Activated CD8-positive, alpha-beta T cell treated with anti-CD3 and anti-CD28 coated beads for 36 hours (primary cell): ENCODE results near the gene RNF187. TPM values are rescaled to one million over a fixed set of nuclear protein-coding genes. Genes with fewer than 3 reads are reported as not detected.

Source experiments
- ATAC-seq: fragments of 200-7000 bp; cut with Tn5 transposase; one replicate; pipeline ENCODE4 v1.10.0; 2021; ENCODE audit warnings: mild to moderate bottlenecking, moderate library complexity
- CTCF ChIA-PET: fragments of 350-600 bp; sonication (Branson Sonifier 250); formaldehyde crosslinking; loops from one replicate; lab custom pipeline; 2021; ENCODE audit warnings: antibody characterized with exemption; lab: Charles Lee
- POLR2A ChIA-PET: fragments of 350-600 bp; sonication (Branson Sonifier 250); formaldehyde crosslinking; loops from one replicate; lab custom pipeline; 2021; ENCODE audit warnings: antibody characterized with exemption; lab: Charles Lee
- DNase-seq: peaks from one replicate; pipeline ENCODE4 v3.0.0-alpha.2; 2020
- H3K27ac Mint-ChIP-seq: one replicate; pipeline ENCODE4 v1.8.0; 2021; ENCODE audit warnings: mild to moderate bottlenecking, mixed read lengths
- H3K27me3 Mint-ChIP-seq: one replicate; pipeline ENCODE4 v1.8.0; 2021; ENCODE audit warnings: mixed read lengths
- H3K36me3 Mint-ChIP-seq: one replicate; pipeline ENCODE4 v1.8.0; 2021; ENCODE audit warnings: low read depth, mixed read lengths
- H3K4me1 Mint-ChIP-seq: one replicate; pipeline ENCODE4 v1.8.0; 2021; ENCODE audit warnings: low read depth, mixed read lengths
- H3K4me3 Mint-ChIP-seq: one replicate; pipeline ENCODE4 v1.8.0; 2021; ENCODE audit warnings: mild to moderate bottlenecking, moderate library complexity, mixed read lengths
- H3K9me3 Mint-ChIP-seq: one replicate; pipeline ENCODE4 v1.8.0; 2021; ENCODE audit warnings: mixed read lengths
- CTCF ChIP-seq: fragments of 200-600 bp; IDR thresholded peaks from one replicate; pipeline ENCODE4 v1.8.0; 2022; ENCODE audit warnings: antibody characterized with exemption, mild to moderate bottlenecking
- intact Hi-C: fragments of 100-400 bp; cut with micrococcal nuclease; formaldehyde crosslinking; loops from one replicate; pipeline ENCODE4 v1.10.0; 2022
- total RNA-seq, 2 experiments: library from RNA; stranded (reverse); gene quantifications; one replicate each; pipeline ENCODE4 v1.2.3, GENCODE V29; 2021

RNF187 gene
- total RNA-seq, 2 experiments from 2014 or later = 147 TPM

GRCh38 chr1:228478912-228479711 lies 8.1 kb upstream of the RNF187 start:
- no peak for TF ChIP-seq CTCF
- DNase-seq = peak; percentile 51
- Mint-ChIP-seq H3K36me3 (no peaks in the 10 kb centered on the region), H3K4me3 (peak overlapping the region; percentile 19), H3K27ac (peak overlapping the region; percentile 83), H3K9me3 (no peaks in the 10 kb centered on the region), H3K27me3 (no peaks in the 10 kb centered on the region), H3K4me1 (peaks cover 32% of the 10 kb centered on the region)
- CTCF ChIA-PET = interaction anchor here (0.9 to 1.2 kb wide), 3 partner anchors 14 to 21 kb away, joined by 4 to 6 read pairs (median 4); no protein-coding TSS in a partner anchor
- POLR2A ChIA-PET = interaction anchor here (0.6 to 2.1 kb wide), 4 partner anchors 11 to 21 kb away, joined by 3 to 14 read pairs (median 7); a partner anchor contains a TSS
- intact Hi-C loops = no loop called here
- peak; percentile 77 for ATAC-seq

- Mint-ChIP-seq H3K27ac (no peak overlapping the region), H3K4me1 (peaks cover 32% of the 10 kb centered on the region), H3K4me3 (no peak overlapping the region), H3K27me3 (no peaks in the 10 kb centered on the region), H3K9me3 (no peaks in the 10 kb centered on the region), H3K36me3 (peaks cover 3% of the 10 kb centered on the region)
- TF ChIP-seq CTCF = no peak
- no peak for DNase-seq
- ChIA-PET POLR2A (interaction anchor here (0.7 to 1.4 kb wide), 2 partner anchors 19 to 760 kb away, joined by 3 to 4 read pairs; no protein-coding TSS in a partner anchor), CTCF (no interaction called here)
- ATAC-seq = no peak
- intact Hi-C loops = no loop called here
Measured at GRCh38 chr1:228483789-228484188, 3.4 kb upstream of the RNF187 start.

- Mint-ChIP-seq H3K27ac (peak overlapping the region; percentile 99), H3K4me1 (peaks cover 44% of the 10 kb centered on the region), H3K4me3 (peak overlapping the region; percentile 96), H3K9me3 (no peaks in the 10 kb centered on the region), H3K27me3 (no peaks in the 10 kb centered on the region), H3K36me3 (peaks cover 26% of the 10 kb centered on the region)
- no peak for TF ChIP-seq CTCF
- ChIA-PET POLR2A (interaction anchor here (0.7 to 5.6 kb wide), 9 partner anchors 11 to 41 kb away, joined by 3 to 30 read pairs (median 8); a partner anchor contains a TSS), CTCF (interaction anchor here (0.6 to 3.8 kb wide), 8 partner anchors 11 to 356 kb away, joined by 3 to 26 read pairs (median 8); a partner anchor contains a TSS)
- ATAC-seq = peak; percentile 75
- intact Hi-C loops = no loop called here
- peak; percentile 83 for DNase-seq
Measured at GRCh38 chr1:228486596-228487335, 416 bp upstream of the RNF187 start.

DNA sequence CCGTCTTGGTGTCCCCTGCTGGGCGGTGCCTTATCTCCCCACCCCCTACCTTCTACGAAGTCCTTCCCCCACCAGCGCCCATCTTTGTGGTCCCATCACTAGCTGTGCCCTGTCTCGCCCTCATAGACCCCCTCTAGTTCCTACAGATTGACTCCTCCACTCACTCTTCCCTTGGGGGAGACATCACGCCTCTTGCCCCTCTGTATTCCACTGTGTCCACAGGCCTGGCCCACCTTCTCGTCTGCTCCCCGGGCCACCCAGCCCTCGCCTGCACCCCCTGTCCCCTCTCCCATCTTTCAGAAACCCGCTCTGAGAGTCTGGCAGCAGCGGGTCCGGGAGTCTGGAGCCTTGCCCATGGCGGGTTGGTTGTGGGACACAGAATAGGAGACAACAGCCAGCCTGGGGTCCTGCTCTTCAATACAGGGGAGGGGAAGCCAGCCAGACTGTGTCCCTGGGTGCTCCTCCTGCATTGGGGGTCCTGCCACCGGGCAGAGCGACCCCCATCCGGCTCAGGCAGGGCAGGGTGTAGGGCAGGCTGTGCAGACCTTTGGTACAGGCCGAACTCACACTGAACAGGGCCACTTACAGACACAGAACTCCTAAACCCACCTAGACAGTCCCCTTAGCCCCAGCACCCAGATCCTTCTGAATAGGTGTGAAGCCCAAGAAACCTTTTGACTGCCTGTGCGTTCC lies 1.1 kb downstream of the RNF187 start:
- POLR2A ChIA-PET = interaction anchor here (0.7 to 5.6 kb wide), 5 partner anchors 9 to 753 kb away, joined by 3 to 30 read pairs (median 5); partner anchors contain the start of gene JMJD4
- peak; percentile 7 for ATAC-seq
- intact Hi-C loops = no loop called here

More for the DNA sequence above, 1.1 kb downstream of the RNF187 start:
- CTCF ChIA-PET = interaction anchor here (0.9 to 3.8 kb wide), 3 partner anchors 12 to 29 kb away, joined by 3 to 26 read pairs (median 22); no protein-coding TSS in a partner anchor
- no peak for DNase-seq
- Mint-ChIP-seq H3K4me1 (peaks cover 36% of the 10 kb centered on the region), H3K36me3 (peaks cover 36% of the 10 kb centered on the region), H3K27me3 (no peaks in the 10 kb centered on the region), H3K9me3 (no peaks in the 10 kb centered on the region), H3K27ac (peak overlapping the region; percentile 90), H3K4me3 (peak overlapping the region; percentile 92)
- no peak for TF ChIP-seq CTCF
